NCI-H146 treated with DMSO at 0.1 percent for 48 hours (cell line): ENCODE results near the gene SLC9A2.

Experiments used
- DNase-seq: peaks from one replicate; lab custom pipeline; 2025; ENCODE audit not compliant: unreplicated experiment; lab: John Stamatoyannopoulos, UW

SLC9A2 gene

DNA sequence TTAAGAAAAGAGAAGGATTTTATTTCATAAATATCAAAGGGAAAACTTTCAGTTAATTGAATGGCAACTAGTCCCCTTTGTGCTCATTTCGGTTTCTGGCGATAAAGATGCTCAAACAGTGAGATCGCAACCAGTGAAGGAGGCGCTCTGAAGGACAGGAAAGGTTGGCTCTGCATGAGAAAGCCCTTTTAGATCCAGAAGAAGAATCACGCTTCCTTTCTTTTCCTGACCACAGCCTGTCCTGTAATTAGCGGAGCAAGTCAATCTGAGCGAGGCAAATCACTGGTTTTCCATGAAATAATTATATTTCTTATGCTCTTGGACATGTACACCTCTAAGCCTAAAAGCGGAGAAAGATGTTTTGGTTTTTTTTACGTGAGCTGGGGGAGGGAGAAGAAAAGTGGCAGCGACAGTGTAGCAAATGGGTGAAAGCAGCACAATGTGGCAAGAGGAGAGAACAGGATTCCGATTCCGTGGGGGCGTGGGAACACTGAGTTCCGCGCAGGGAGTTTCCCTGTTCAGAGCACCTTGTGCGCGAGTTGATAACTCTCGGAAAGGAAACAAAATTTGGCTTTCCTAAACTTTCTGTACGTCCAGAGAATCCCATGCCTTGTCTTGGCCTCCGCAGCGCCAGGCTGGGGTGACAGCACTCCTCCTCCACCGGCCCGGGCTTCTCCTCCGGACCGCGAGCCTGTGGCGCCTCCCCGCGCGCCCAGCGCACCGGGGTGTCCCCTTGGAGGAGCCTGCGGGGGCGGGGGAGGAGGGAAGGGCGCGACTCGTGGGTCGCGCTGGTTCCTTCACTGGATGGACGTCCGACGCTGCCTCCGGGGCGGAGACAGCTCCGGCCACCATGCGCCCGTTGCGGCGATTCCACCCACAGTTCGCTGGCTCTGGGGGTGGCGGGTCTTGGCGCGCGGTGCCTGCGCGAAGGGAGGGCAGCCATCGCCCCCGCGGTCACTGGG is 620 bp upstream of the SLC9A2 start:
- no peak for DNase-seq

GRCh38 chr2:102620332-102620731 is 979 bp downstream of the SLC9A2 start:
- no peak for DNase-seq

DNA sequence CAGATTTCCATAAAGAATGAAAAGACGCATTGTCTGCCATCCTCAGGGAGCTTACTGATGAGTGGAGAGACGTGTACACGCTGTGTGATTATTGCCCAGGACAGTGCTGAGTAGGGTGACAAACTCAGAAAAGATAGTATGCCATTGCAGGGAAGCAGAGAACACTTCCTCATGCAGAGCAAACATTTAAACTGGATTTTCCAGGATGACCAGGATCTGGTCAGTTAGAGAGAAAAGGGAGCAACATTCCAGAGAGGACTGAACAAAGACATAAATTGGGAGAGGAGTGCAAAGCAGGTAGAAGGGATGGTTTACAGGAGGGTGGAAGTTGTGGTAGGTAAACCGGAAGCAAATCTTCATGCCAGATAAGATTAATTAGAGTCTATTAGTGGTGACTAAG is 2.3 kb downstream of the SLC9A2 start:
- DNase-seq, result no peak

DNA sequence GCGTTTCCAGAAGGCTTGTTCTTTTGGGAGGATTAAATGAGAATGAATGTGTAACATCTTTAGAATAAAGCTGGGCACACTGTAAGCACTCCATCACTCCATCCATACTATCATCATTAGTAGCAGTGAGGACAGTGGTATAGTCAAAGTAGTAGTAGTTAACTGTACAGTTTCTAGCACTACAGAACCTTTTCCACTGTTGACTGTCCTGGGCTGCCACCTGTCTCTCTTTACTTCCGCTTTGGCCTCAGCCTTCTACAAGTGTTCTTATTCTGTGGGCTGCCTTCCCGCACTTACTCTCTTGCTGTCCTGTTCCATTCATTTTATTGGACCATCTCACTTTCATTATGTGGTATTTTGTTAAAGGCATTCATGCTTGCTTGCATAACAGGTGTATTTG is 3.3 kb downstream of the SLC9A2 start:
- no peak for DNase-seq

DNA sequence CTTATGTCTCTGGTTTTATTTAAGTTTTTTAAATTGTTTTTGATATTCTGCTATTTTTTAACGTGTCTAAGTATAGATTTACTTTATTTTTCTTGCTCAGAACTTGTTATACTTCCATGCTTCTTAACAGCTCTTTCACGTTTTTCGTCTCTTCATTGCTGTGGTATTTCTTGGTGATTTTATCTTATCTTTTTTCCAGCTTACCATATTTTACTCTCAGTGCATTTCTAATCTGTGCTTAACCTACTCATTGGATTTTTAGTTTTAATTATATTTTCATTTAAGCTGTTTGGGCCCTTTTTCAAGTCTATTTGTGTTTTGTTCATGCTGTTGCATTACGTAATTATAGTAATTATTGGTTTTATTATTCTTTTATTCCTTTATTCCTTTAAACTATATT is 11.1 kb downstream of the SLC9A2 start:
- DNase-seq, result no peak

GRCh38 chr2:102632380-102633175 is 13.2 kb downstream of the SLC9A2 start:
- no peak for DNase-seq

- DNase-seq, result no peak
These were observed 15.5 kb downstream of the SLC9A2 start for GRCh38 chr2:102634831-102635241.

DNA sequence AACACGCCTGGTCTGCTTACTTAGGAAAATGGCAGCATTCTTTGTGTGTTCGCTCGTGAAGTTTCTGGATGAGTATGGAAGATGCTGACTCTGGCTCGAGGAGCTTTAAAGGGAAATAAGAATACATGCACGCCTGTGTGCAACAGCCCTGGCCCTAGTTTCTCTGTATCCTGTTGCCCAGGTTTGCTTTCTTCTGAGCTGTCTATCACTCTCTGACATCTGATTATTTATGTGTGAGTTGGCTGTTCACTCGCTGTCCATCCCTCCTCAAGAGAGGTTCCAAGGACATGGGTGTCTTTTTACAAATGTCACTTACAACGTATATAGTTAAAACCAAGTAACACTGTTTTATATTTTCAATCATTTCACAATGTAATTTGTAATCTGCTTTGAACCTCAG is 16.0 kb downstream of the SLC9A2 start:
- no peak for DNase-seq

GRCh38 chr2:102636283-102636907 is 17.0 kb downstream of the SLC9A2 start:
- DNase-seq, result no peak

DNA sequence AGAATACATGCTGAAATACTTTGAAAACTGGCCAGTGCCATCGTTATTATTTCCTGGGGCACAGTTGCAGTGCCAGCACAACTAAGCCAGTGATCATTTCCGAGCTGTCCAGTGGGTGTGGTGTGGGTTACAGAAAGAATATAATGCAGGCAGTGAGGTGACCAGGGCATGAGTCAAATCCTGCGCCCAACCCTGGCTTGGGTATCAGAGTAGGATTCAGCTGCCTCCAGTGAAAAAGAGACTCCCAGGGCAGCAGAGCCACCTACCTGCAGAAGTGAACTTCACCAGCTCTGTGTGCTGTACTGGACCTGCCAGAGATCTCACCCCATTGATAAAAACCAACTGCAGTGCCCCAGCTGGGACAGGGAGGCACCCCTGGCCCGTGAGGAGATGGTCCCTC is 18.0 kb downstream of the SLC9A2 start:
- DNase-seq, result no peak

GRCh38 chr2:102639429-102639828 is 20.1 kb downstream of the SLC9A2 start:
- DNase-seq, result no peak

GRCh38 chr2:102652126-102652525 is 32.8 kb downstream of the SLC9A2 start:
- no peak for DNase-seq

- no peak for DNase-seq
These were observed 38.4 kb downstream of the SLC9A2 start for GRCh38 chr2:102657770-102658169.

GRCh38 chr2:102660070-102660469 is 40.7 kb downstream of the SLC9A2 start:
- DNase-seq, result no peak

DNA sequence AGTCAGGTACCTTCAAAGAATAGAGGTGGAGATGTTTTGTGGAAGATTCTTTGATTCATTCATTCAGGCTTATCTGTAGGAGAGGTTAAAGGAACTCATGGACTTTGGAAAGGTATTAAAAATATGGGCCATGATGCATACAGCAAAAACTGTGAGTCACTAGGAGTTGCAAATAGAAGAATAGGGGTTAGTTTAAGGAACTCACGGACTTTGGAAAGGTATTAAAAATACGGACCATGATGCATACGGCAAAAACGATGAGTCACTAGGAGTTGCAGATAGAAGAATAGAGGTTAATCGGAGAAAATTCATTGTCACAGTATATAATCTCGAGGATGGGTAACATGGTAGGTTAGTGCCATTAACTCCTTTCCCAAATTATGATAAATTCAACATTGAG is 41.2 kb downstream of the SLC9A2 start:
- DNase-seq, result no peak

GRCh38 chr2:102661846-102662245 is 42.5 kb downstream of the SLC9A2 start:
- no peak for DNase-seq

- no peak for DNase-seq
These were observed 43.5 kb downstream of the SLC9A2 start for GRCh38 chr2:102662833-102663232.

DNA sequence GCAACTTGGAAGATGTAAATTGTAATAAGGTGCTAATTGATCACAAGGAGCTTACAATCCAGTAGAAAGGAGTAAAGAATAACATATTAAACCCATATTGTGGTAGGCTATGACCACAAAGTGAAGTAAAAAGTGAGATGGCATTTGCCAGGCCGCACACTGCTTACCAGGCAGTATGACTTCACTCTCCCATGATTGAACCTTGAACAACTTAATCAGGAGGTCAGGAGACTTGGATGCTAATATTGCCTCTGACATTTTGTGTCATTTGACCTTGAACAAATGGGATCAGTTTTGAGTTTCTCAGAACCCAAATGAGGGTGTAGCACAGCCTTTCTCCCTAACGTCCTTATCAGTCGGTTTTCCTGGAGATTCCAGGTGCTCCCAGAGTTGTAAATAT is 44.0 kb downstream of the SLC9A2 start:
- no peak for DNase-seq

- DNase-seq, result no peak
These were observed 45.1 kb downstream of the SLC9A2 start for GRCh38 chr2:102664471-102664909.

- no peak for DNase-seq
These were observed 47.7 kb downstream of the SLC9A2 start for GRCh38 chr2:102667072-102667471.

DNA sequence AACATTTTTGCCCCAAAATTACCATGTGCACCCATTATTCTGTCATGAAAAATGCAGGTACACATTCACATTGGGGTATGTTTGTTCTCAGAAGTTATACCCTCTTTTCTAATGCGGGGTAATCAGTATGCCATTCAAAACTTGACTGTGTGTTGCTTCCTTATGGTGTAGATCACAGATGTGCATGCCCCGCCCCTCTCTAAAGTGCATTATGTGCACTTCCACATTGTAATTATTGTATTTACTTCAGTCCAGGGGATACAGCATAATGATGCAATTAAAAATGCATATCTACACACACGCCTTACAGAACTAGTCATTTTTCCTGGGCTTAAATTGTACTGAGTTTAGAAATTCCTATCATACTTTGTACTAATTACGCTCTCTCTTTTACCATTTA is 48.8 kb downstream of the SLC9A2 start:
- no peak for DNase-seq

GRCh38 chr2:102669401-102669800 is 50.0 kb downstream of the SLC9A2 start:
- DNase-seq, result no peak
